HG03469 (cell line): ENCODE measurements around the gene THSD7B.

ENCODE experiments used
- ATAC-seq: cut with Tn5 transposase; IDR thresholded peaks from one replicate; pipeline ENCODE4 v1.9.1; 2021; ENCODE audit warnings: mild to moderate bottlenecking, moderate library complexity, moderate number of reproducible peaks; ENCODE audit not compliant: unreplicated experiment

The THSD7B gene

GRCh38 chr2:137123226-137123625, 357.9 kb downstream of the THSD7B start:
- ATAC-seq = no peak

GRCh38 chr2:137133225-137133624, 367.9 kb downstream of the THSD7B start:
- no peak for ATAC-seq

DNA sequence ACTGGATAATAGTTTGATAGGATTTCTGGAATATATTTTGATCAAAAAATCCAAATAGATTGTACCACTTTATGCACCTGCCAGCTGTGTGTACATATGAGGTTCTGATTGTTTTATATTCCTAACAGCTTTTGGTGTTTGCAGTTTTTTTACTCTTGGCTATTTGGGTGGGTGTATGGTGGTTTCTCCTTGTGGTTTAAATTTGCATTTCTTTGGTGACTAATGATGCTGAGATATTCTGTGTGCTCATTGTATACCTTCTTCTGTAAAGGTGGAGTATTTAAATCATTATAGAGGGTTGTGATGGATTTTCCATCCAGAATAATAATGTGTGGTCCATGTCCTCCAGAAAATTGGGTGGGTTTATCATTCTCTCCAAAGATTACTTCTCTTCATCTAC, 372.9 kb downstream of the THSD7B start:
- no peak for ATAC-seq

- ATAC-seq = no peak
These were observed 386.4 kb downstream of the THSD7B start for GRCh38 chr2:137151731-137152130.

GRCh38 chr2:137154946-137155345, 389.6 kb downstream of the THSD7B start:
- ATAC-seq = no peak

- ATAC-seq = no peak
These were observed 390.2 kb downstream of the THSD7B start for GRCh38 chr2:137155356-137156104.

DNA sequence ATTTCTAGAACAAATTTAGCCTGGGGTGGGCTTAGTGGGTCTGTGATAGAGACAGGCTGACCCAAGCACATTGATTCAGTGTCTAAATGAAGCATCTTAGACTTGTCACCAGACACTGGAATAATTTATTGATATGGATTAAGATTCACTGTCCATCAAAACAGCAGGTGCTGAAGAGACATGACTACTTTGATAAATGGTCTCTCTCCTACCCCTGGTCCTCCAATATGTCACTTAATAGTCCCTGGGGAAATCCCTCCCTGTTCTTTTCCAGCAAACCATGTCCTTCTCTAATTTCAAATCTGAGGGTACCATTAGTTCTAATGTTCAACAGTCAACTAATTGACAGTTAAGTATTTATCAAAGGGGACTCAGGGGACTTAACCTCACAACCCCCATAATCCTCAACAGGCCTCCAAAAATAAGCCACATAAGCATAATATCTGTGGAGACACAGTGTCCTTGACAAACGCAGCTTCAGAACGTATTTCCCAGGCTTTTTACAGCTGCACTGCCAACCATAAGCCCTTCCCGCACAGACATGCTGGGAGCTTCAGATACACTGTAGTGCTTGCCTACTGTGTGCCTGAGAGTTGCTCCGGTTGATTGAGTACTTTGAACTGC, 391.0 kb downstream of the THSD7B start:
- no peak for ATAC-seq

- ATAC-seq = no peak
These were observed 392.5 kb downstream of the THSD7B start for GRCh38 chr2:137157851-137158250.

GRCh38 chr2:137161250-137161649, 395.9 kb downstream of the THSD7B start:
- no peak for ATAC-seq

- no peak for ATAC-seq
These were observed 400.6 kb downstream of the THSD7B start for GRCh38 chr2:137165968-137166367.

- no peak for ATAC-seq
These were observed 402.3 kb downstream of the THSD7B start for GRCh38 chr2:137167651-137168050.

GRCh38 chr2:137168552-137168951, 403.2 kb downstream of the THSD7B start:
- ATAC-seq = no peak

DNA sequence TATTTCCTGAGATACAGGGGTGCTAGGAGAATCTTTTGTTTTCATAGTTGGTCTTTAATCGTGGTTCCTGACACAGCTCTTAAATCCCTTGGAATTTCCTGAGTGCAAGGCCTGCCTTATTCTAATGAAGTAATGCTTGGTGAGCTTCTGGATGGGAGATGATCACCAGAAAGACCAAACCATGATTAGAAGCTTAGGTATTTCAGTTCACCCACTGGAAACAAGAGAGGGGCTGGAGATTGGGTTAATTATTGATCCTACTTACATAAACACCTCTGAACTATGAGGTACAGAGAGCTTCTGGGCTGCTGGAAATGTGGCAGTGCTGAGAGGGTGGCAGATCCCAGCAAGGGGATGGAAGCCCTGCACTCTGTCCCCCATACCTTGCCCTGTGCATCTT, 406.8 kb downstream of the THSD7B start:
- ATAC-seq = no peak

- ATAC-seq = peak; percentile 90
These were observed 408.1 kb downstream of the THSD7B start for GRCh38 chr2:137173463-137173862.

GRCh38 chr2:137175246-137175645, 409.9 kb downstream of the THSD7B start:
- ATAC-seq = no peak

DNA sequence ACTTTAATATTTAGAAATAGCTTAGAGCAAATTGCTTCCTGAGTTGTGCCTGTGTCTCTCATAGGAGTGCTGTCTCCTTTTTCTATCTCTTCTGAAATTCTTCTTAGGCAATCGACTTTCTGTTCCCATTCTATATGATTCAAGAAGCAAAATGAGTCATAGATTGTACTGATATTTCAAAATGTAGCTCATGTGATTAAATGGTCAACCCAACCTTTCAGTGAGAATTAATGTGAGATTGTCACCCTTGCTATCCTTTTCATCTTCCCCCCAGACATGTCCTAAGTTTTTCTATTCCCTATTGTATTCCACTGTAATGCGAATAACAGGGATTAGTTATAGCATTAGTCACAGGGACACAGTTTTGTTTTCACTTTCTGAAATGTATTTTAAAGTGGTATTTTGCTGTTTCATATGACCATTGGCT, 413.6 kb downstream of the THSD7B start:
- ATAC-seq = no peak

- no peak for ATAC-seq
These were observed 414.2 kb downstream of the THSD7B start for GRCh38 chr2:137179542-137179941.

GRCh38 chr2:137180012-137180411, 414.7 kb downstream of the THSD7B start:
- no peak for ATAC-seq

DNA sequence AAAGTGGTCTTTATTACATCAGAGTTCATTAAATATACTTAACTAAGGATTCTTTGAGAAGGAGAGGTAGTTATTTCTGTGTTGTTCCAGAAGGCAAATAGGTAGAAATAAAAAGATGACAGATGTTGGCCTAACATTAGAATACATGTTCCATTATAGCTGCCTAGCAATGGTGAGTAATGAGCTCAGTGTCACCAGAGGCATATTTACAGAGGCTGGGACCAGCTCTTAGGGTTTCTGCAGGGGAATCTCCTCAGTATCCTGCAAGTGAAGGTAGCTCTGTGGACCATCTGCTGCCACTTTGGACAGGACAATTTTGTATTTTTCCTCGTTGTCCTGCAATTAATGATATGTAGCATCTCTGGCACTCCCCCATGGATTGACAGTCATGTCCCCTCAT, 416.0 kb downstream of the THSD7B start:
- ATAC-seq = no peak

- no peak for ATAC-seq
These were observed 416.7 kb downstream of the THSD7B start for GRCh38 chr2:137182071-137182470.

- no peak for ATAC-seq
These were observed 418.0 kb downstream of the THSD7B start for GRCh38 chr2:137183206-137183898.
